Stimulated activated CD4-positive, alpha-beta T cell treated with anti-CD3 and anti-CD28 coated beads, Interleukin-1b, Interleukin-23, amount 100 ng/mL, for 48 hours (primary cell): ENCODE results near the gene RETREG3.
"Not testable (repeated sequence)": the region's sequence is repeated elsewhere in the genome, so short reads cannot be mapped to it uniquely, and the experiment has no call there.

Source experiments
- DNase-seq: peaks from one replicate; pipeline ENCODE4 v3.0.0-alpha.2; 2020

The RETREG3 gene

DNA sequence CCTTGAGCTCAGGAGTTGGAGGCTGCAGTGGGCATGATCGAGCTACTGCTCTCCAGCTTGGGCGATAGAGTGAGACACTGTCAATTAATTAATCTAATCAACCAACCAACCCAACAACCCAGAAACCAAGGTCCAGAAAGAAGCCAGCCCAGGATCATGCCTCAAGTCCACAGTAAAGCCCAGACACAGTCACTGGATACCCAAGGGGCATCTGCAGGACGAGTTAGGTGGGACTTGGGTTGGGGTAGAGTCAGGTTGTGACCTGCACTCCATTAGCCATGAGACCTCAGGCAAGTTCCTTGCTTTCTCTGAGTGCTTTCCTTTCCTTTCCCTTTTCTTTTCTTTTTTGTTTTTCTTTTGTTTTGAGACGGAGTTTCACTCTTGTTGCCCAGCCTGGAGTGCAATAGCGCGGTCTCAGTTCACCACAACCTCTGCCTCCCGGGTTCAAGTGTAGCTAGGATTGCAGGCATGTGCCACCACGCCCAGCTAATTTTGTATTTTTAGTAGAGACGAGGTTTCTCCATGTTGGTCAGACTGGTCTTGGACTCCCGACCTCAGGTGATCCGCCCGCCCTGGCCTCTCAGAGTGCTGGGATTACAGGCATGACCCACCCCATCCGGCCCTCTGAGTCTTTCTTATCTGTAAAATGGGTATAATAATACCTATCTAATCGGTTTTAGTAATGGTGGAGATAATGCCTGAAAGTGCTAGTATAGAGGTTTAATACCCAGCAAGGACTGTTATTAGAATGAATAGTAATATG is 60.0 kb downstream of the RETREG3 start:
- DNase-seq, result no peak

DNA sequence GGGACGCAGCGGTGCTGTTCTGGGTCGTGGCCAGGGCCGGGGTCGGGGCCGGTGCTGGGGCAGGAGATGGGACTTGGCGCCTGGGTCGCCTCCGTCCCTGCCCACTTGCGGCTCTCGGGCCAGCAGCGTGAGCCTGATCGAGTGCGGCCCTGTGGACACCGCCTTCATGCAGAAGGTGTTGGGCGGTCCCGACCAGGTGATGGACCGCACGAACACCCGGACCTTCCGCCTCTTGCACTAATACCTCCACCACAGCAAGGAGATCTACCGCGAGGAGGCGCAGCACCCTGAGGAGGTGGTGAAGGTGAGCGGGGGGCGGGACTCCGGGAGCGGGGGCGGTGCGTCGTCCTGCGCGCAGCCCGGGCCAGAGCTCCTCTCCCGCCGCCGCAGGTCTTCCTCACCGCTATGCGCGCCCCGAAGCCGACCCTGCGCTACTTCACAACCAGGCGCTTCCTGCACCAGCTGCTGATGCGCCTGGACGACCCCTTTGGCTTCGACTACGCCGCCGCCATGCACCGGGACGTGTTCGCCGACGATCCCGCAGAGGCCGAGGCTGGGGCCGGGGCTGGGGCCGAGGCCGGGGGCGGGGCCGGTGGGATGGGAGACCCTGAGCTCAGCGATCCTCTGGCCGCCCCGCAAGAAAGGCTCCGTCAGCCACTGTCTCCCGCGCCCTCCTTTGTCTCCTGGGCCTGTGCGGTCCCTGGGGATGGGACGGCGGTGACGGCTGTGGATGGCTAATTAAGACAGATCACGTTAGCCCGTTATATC is 60.9 kb downstream of the RETREG3 start:
- DNase-seq, result peak; percentile 76

GRCh38 chr17:42547698-42548069 is 61.5 kb downstream of the RETREG3 start:
- DNase-seq, result no peak

DNA sequence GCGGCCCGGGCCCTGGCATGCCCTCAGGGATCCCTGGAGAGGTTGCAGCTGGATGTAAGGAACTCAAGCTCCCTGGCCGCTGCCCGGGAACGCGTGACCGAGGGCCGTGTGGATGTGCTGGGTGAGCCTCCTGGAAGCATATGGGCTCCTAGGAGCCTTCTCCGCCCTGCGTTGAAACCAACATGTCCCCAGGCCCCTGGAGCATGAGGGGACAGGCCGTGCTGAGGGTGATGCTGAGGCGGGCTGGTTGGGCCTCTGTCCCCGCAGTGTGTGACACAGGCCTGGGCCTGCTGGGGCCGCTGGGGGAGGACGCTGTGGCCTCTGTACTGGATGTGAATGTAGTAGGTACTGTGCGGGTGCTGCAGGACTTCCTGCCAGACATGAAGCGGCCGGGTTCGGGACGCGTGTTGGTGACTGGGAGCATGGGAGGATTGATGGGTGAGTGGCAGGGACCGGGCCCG is 62.1 kb downstream of the RETREG3 start:
- DNase-seq, result no peak

- DNase-seq, result not testable (repeated sequence)
Observed at GRCh38 chr17:42545755-42546505, 63.2 kb downstream of the RETREG3 start.

DNA sequence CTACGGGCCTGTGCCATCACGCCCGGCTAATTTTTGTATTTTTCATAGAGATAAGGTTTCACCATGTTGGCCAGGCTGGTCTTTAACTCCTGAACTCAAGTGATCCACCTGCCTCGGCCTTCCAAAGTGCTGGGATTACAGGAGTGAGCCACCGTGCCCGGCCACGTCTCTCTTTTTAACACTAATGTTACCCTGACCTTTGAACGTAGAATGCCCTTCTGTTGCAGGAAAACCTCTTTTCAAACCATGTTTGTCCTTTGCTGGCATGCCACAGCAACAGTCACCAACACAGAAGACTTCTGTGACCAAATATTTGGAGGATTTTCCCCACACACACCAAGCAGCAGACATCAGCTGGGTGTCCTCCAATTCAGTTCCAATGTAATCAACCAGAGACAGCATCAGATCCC is 64.3 kb downstream of the RETREG3 start:
- DNase-seq, result no peak

GRCh38 chr17:42543190-42544079 is 65.7 kb downstream of the RETREG3 start:
- DNase-seq, result no peak

DNA sequence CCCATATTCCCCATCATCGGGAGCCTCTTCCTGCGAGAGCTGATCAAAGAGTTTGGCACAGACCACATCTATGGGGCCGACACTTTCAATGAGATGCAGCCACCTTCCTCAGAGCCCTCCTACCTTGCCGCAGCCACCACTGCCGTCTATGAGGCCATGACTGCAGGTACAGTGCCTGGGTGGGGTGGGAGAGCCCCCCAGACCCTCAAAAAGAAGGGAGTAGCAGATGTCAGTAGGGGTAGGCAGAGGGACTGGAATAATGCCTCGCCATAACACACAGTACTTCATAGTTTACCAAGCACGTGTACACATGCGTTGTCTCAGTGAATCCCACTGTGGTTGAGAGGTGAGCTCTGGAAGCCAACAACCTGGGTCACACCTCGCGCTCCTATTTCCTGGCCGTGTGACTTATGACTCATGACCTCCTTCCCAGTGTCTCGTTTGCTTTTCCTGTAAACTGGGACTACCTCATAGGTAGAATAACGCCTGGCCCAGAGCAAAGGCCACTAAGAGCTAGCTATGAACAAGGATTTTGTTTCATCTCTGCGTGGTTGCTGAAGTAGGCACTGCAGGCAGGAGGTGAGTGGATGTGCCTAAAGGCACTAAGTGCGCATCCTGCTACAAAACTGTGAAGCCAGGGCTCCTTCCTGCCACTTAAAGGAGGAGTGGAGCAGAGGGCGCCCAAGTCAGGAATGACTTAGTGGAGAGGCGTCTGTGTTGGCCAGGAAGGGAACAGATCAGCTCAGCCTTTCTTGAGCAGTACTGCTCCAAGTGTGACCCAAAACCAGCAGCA is 67.9 kb downstream of the RETREG3 start:
- DNase-seq, result no peak

- DNase-seq, result not testable (repeated sequence)
Observed at GRCh38 chr17:42540558-42540957, 68.6 kb downstream of the RETREG3 start.

- DNase-seq, result no peak
Observed at GRCh38 chr17:42538482-42538881, 70.7 kb downstream of the RETREG3 start.

DNA sequence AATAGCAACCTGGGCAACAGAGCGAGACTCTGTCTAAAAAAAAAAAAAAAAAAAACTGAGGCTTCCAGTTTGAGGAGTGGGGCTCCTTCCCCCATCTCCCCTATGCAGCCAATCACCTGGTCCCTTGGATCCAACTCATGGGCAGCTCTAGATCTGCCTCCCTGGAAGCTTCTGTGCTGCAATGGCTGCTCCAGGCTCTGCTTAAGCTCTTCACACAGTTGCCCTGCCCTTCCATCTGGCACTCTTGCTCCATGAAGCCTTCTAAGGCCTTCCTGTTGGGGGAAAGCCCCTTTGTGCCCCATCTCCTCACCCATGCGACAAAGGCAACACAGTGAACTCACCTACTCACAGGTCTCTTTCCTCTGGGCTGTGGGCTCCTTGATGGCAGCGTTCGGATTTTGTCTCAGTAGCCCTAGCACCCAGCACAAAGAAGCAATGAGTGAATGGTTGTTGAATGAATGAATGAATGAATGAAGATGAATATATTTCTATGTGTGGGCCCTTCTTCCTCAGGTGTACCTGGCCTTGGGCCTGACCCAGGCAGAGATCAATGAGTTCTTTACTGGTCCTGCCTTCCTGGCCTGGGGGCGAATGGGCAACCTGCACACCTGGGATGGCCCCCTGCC is 71.2 kb downstream of the RETREG3 start:
- DNase-seq, result no peak

- DNase-seq, result no peak
Observed at GRCh38 chr17:42537156-42537805, 71.9 kb downstream of the RETREG3 start.

DNA sequence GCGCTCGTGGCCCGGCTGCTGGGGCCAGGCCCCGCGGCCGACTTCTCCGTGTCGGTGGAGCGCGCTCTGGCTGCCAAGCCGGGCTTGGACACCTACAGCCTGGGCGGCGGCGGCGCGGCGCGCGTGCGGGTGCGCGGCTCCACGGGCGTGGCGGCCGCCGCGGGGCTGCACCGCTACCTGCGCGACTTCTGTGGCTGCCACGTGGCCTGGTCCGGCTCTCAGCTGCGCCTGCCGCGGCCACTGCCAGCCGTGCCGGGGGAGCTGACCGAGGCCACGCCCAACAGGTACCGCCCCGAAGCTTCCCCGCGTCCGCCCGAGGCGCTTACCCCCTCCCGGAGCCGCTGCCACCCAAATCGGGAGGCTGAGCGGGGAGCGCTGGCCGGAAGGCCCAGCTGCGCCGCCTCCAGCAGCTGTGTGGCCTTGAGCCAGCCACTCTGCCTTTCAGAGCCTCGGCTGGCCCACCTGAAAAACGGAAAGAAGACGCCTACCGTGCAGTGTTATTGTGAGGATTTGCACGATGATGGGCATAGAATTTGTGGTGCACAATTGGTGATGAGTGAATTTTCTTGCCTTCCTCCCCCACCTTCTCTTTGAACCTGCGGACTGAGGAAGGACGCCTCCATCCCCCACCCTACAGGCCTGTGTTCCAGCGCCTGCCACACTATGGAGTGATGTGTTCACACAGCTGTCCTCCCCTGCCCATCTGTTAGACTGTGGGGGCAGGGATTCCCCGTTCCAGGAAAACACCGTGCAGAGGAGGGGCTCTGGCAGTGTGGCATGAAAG is 72.6 kb downstream of the RETREG3 start:
- DNase-seq, result peak; percentile 72

GRCh38 chr17:42536048-42536371 is 73.2 kb downstream of the RETREG3 start, which contains the start of gene NAGLU:
Gene NAGLU, plus strand, starts transcription at chr17:42536241. Its CDS starts 32 bp downstream, at chr17:42536273.
- DNase-seq, result peak; percentile 85

GRCh38 chr17:42535155-42536047 is 73.8 kb downstream of the RETREG3 start:
- no peak for DNase-seq

DNA sequence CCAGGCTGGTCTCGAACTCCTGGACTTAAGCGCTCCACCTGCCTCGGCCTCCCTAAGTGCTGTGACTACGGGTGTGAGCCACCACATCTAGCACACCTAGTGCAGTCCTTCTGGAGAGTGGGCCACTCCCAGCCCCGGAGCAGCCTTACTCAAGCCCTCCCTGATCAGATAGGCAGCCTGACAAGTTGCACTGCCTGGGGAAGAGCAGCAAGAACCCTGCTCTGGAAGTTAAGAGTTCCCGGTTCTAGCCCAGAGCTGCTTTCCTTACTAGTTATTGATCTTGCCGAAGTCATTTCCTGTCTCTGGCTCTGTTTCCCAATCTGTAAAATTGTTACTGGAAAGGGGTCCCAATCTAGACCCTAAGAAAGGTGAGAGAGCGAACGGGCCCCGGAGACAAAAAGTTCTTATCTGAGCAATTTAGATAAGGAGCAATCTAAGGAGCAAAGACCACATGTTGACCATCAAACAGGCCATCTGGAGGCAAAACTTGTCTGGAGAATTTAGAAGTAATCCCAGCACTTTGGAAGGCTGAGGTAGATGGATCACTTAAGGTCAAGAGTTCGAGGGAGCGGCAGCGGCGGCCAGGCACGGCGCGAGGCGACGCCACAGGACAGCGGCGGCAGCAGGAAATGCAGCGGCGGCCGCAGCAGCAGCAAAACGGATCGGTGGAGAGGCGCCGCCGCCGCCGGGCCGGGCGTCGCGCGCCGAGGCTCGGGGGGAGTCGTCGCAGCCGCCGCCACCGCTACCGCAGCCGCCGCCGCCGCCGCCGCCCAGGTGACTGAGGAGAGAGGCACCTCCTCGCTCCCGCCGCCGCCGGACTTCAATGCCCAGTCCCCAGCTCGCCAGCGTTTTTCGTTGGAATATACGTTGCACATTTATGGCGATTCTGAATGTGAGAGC is 77.5 kb downstream of the RETREG3 start:
- peak; percentile 43 for DNase-seq

- DNase-seq, result no peak
Observed at GRCh38 chr17:42530952-42531454, 78.2 kb downstream of the RETREG3 start.
